Liver (tissue), 3 donors: ENCODE results near the gene SNUPN.

Experiments
- GABPA ChIP-seq, 2 donors: IDR thresholded peaks in 1 of 2; conservative IDR thresholded peaks in 1 of 2; 2 replicates each; pipeline ENCODE4 v1.6.1; 2016; ENCODE audit warnings: antibody characterized with exemption in 2 of 2, mild to moderate bottlenecking in 1 of 2, moderate library complexity in 1 of 2
- HNF4G ChIP-seq: IDR thresholded peaks from 2 replicates; pipeline ENCODE4 v1.6.1; 2016; ENCODE audit warnings: antibody characterized with exemption
- TF ChIP-seq, protein P1 (sequence below): fragments of 150-350 bp; IDR thresholded peaks from 2 replicates; pipeline ENCODE4 v1.5.1; 2017; ENCODE audit warnings: improper control_type of control experiment, low read depth, low read length; ENCODE audit not compliant: missing input control
- TF ChIP-seq, protein P2 (sequence below): IDR thresholded peaks from 2 replicates; pipeline ENCODE4 v1.6.1; 2016; ENCODE audit warnings: antibody characterized with exemption
- TF ChIP-seq, protein P3 (sequence below): IDR thresholded peaks from 2 replicates; pipeline ENCODE4 v1.6.1; 2016; ENCODE audit warnings: antibody characterized with exemption
- donor health status: healthy.
- donor health status: healthy.

DNA sequence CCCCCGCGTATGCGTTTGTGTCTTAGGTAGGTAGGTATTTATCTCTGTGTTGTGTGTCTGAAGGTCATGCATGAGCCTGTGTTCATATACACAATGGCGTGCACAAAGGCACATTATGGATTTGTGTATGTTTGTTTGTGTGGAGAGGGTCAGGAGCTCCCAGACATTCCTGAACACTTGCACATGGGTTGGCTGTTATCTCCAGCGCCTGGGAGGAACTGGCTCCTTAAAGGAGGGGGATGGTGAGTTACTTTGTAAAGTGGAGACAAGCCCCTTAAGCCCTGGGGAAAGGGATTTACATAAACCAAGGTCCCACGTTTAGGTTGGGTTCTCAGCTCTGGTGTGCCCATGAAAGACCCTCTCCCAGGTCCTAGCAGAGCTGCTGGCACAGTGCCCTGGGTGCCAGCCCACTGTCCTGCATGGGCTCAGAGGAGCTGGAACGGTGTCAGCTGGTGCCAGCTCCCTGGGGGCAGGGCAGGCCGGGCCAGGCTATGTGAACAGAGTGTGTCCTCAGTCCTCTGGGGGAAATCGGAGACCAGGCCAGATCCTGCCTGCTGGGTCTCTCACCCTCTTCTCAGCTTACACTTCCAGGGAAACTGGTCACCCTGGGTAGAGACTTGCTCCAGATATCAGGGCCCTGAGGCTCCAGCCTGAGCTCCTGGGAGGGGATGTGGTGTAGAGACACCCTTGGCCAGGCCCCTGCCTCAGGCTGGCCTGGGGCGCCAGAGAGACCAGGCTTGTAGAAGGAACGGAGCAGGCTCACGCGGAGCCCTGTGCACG is 47.3 kb upstream of the SNUPN start:
- TF ChIP-seq, protein P1, sequence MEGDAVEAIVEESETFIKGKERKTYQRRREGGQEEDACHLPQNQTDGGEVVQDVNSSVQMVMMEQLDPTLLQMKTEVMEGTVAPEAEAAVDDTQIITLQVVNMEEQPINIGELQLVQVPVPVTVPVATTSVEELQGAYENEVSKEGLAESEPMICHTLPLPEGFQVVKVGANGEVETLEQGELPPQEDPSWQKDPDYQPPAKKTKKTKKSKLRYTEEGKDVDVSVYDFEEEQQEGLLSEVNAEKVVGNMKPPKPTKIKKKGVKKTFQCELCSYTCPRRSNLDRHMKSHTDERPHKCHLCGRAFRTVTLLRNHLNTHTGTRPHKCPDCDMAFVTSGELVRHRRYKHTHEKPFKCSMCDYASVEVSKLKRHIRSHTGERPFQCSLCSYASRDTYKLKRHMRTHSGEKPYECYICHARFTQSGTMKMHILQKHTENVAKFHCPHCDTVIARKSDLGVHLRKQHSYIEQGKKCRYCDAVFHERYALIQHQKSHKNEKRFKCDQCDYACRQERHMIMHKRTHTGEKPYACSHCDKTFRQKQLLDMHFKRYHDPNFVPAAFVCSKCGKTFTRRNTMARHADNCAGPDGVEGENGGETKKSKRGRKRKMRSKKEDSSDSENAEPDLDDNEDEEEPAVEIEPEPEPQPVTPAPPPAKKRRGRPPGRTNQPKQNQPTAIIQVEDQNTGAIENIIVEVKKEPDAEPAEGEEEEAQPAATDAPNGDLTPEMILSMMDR = no peak
- TF ChIP-seq, protein P2, sequence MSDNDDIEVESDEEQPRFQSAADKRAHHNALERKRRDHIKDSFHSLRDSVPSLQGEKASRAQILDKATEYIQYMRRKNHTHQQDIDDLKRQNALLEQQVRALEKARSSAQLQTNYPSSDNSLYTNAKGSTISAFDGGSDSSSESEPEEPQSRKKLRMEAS = no peak
- TF ChIP-seq HNF4G = no peak
- TF ChIP-seq, protein P3, sequence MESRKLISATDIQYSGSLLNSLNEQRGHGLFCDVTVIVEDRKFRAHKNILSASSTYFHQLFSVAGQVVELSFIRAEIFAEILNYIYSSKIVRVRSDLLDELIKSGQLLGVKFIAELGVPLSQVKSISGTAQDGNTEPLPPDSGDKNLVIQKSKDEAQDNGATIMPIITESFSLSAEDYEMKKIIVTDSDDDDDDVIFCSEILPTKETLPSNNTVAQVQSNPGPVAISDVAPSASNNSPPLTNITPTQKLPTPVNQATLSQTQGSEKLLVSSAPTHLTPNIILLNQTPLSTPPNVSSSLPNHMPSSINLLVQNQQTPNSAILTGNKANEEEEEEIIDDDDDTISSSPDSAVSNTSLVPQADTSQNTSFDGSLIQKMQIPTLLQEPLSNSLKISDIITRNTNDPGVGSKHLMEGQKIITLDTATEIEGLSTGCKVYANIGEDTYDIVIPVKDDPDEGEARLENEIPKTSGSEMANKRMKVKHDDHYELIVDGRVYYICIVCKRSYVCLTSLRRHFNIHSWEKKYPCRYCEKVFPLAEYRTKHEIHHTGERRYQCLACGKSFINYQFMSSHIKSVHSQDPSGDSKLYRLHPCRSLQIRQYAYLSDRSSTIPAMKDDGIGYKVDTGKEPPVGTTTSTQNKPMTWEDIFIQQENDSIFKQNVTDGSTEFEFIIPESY = no peak
- TF ChIP-seq GABPA (IDR thresholded peaks at IDR 0.05 in 1 of 2, conservative IDR thresholded peaks at IDR 0.05 in 1 of 2) = no peak
